ENCODE results near the gene TVP23B.
"Not testable (repeated sequence)": the region's sequence is repeated elsewhere in the genome, so short reads cannot be mapped to it uniquely, and the experiment has no call there.

The TVP23B gene

DNA sequence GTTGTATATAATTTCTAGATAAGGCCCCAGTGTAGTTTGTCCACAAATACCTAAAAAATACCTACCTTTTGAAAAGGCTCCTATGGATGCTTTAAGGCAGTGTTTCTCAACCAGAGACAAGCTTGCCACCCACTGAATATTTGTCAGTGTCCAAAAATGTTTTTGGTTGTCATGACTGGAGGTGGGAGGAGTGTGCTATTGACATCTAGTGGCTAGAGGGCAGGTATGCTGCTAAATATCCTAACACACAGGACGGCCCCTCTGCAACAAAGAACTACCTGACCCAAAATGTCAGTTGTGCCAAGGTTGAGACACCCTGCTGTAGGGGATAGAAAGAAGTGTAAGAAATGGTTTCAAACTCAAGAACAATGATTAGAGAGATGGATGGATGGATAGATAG lies 10.4 kb downstream of the TVP23B start:
- not testable (repeated sequence) for DNase-seq (ENCODE audit: low spot score)

DNA sequence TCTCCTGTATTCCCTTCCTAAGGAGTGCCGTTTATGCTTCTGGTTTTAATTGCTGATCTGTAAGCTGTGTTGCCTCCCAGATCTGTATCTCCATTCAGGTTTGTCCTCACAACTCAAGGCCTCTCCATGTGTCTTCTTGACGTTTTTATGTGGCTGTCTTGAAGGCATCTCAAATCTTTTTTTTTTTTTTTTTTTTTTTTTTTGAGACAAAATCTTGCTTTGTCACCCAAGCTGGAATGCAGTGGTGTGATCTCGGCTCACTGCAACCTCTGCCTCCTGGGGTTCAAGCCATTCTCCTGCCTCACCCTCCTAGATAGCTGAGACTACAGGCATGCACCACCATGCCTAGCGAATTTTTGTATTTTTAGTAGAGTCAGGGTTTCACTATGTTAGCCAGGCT lies 13.9 kb downstream of the TVP23B start:
- not testable (repeated sequence) for DNase-seq (ENCODE audit: low spot score)

DNA sequence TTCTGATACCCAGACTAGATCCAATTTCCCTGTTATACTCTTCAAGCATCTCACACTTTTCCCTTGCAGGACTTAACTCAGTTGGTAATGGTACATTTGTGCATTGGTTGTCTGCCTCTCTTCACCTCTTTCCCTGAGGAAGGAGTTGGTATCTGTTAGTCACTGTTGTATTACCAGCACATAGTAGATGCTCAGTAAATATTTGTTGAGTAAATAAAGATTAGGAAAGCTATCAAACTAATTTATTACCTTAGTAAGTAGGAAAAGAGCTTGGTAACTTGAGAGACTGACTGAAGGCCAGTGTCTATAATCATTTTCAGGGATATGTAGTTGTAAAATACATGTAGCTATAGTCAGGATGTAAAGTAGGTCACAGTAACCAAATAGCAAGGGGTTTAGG lies 15.9 kb downstream of the TVP23B start:
- not testable (repeated sequence) for DNase-seq (ENCODE audit: low spot score)

DNA sequence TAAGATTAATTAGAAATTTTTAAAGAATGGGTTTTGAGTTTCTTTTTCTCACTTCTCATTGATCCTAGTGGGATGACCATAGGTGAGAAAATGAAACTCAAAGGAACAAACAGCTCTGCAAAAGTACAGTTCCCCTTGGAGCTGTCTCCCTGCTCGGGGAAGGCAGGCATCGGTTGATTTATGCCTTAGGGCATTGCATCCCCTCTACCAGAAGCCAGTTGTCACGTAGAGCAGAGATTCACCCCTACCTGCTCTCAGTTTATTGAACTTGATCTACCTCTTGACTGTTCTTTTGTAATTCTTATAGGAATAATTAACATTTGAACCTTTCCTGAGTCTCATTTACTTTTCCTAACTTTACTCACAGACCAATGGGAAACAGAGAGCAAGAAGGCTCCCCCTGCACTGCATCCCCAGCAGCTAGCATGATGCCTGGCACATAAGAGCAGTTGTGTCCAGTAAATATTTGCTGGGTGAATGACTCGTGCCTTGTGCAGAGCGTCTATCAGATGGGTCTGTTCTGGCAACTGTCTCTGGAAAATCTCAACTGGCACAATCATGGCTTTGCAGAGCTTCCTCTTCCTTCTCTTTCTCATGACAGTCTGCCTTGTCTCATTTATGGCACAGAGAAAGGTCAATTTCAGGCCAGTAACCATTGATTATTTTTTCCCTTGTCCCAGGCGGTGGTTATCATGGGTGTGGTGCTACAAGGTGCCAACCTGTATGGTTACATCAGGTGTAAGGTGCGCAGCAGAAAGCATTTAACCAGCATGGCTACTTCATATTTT lies 22.7 kb downstream of the TVP23B start:
- DNase-seq (ENCODE audit: low spot score), result not testable (repeated sequence)

DNA sequence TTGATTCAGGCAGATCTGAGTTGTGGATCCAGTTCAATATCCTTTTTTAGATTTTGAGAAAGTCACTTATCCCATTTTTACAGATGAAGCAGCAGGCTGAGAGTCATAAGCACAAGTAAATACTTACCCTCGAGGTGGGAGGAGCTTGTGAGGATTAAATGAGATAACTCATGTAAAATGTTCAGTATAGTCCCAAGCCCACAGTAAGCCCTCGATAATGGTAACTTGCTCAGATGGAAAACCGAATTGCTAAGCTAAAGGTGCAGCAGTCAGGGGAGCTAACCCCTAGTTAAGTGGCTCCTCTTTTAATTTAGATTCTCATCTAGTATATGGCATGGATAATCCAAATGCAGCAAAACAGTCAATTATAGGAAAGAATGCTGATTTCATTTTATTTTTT lies 34.9 kb downstream of the TVP23B start:
- DNase-seq (ENCODE audit: low spot score), result not testable (repeated sequence)

DNA sequence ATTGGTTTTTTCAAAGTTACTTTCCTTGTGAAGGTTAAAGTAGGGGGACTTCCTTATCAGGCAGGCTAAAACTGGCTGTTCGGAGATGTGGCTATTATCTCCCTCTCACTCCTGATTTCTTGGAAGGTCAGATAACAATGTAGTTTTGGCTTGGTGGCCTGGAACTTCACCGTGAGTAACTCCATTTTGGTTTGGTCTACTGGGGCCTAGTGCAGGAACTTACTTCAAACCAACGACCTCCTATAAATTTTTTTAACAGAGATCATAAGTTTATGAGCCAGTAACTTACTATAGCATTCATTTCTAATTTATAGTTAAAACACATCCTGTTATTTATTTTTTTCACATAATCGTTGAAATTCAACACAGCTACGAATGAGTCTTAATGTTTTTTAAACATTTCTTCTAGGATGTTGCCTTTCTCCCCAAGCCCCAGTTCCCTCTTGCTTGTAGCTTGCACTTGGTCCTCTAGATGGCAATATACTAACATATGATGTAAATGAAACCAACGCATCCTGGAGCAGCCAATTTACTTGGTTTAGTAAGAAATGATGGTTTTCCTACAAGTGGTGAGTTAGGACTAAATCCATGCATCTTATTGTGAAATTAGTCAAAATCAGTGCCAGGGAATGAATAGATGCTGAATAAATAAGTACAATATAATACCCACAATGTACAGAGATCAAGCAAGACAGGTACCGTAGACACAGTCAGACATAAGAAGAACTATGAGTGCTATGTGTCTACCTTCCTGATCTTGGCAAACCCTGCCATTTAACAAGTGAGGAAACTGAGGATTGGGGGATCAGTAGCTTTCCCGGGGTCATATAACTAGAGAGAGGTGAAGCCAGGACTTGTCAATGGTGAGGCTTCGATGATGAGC lies 35.7 kb downstream of the TVP23B start:
- not testable (repeated sequence) for DNase-seq (ENCODE audit: low spot score)

DNA sequence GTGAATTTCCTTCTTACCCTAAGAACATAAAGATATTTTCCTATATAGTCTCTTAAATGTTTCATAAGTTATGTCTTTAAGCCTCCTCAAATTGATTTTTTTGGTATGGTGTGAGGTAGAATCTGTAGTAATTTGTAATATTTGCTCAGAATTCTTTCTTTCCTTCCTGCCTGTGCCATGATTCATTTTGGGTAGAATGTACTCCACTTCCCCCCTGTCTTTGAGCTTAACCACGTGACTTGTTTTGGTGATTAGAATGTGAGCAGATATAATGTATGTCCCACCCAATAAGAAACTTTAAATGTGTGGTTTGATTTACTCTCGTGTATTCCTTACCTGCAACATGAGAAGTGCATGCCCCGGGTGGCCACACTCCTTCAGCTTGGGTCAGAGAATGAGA lies 40.4 kb downstream of the TVP23B start:
- DNase-seq (ENCODE audit: low spot score), result not testable (repeated sequence)

DNA sequence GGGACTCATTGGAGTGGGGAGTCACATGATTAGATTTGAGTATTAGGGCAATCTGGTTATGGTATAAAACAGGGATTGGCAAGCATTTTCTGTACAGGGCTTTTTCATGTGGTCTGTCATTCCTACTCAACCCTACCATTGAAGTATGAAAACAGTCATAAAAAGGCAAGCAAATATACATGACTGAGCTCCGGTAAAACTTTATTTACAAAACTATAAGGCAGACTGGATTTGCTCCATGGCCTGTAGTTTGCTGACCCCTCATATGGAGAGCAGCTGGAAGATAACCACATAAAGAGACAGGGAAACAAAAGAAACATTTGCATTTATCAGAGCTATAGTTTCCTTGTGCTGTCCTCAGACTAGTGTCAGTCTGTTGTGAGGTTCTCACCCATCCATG lies 46.6 kb downstream of the TVP23B start:
- DNase-seq (ENCODE audit: low spot score), result not testable (repeated sequence)

DNA sequence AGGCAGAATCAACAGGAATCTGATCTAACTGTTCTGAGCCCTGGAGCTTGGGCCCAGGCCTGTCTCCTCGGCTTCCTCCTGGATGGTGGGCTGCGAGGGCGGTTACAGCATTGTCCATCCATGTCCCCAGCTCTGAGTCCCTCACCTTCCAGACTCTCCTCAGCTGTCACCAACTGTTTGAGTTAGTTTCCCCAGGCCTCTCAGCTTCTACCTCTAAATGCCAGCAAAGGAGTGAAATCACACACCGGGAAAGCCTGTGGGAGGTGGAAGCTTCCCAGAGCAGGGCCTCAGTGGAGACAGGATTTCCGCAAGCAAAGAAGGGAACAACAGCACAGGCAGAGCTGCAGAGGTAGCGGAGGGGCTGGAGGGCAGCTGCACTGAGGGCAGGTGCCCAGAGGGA lies 67.5 kb downstream of the TVP23B start:
- DNase-seq (ENCODE audit: low spot score), result no peak

DNA sequence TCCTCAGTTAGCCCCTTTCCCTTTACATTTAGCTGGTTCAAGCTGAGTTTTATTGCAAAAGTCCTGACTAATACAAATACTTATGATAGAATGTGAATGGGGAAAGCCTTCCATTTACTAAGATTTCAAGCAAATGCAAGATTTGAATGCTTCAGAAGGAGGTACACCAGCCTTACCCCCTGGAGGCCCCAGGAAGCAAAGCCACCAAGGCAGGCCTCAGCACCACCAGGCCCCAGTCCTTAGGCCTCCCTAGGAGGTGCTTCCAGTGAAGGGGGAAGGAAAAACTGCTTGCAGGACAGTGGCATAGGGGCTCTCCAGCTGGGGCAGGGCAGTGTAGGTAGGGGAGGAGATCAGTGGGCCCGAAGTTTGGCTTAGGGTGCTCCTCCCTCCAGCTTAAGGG lies 69.7 kb downstream of the TVP23B start:
- DNase-seq (ENCODE audit: low spot score), result no peak

DNA sequence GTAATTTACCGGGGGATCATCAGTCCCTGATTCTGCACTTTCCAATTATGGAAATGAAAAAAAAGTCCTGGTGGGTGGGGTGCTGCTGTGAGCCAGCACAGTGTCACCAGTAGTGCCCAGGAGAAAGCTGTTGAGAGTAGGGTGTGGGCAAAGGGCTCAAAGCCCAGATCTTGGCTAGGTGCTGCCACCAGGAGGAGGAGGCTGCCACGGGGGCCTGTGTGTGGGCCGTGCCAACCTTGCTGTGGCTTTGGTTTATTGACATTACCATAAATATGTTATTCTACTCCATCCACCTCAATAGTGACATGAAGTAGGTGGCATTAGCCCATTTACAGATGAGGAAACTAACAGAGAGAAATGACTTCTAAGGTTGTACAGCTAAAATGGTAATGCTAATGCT lies 70.2 kb downstream of the TVP23B start:
- DNase-seq (ENCODE audit: low spot score), result no peak

DNA sequence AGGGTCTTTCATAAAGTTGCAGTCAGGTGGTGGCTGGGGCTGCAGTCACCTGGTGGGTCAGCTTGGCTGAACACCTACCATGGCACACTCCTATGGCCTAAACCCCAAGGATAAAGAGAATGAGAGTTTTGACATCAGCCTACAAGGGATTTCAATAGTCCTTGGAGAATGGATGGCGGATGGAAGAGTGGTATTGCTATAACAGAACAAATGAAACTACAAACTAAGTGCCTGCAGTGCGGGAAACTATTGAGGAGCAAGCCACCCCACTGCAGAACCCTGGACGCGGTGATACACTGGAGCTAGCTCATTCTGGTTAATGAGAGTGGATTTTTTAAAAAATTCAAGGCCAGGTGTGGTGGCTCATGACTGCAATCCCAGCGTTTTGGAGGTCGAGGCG lies 74.0 kb downstream of the TVP23B start:
- no peak for DNase-seq (ENCODE audit: low spot score)

DNA sequence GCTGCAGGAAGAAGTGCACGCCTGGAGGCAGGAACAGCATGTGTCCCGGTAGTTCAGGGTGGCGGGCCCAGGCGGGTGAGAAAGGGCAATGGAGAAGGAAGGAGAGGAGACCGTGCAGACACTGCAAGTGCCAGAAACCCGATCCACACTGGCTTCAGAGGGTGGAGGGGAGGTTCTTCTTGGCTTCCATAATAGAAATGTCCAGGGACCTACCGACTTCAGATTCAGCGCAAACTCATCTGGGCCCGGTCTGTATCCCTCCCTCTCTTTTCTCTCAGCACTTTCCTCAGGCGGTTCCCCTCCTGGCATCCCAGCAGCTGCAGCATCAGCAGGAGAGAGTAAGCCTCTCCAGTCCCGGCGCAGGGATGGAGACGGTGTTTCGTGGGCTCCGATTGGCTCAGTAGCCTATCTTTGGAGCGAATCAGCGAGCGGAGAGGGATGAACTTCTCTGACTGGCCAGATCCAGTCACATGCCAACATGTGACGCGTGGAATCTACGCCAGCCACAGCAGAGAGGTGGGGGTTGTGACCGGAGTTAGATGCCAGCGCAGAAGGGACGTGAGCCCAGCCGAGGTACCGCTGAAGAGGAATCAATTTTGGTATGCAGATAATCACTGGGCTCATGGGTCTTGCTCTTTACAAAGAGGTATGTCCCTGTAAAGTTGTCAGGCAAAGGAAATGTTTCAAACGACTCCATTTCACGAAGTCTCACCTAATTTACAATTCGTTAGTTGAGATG lies 75.0 kb downstream of the TVP23B start:
- DNase-seq (ENCODE audit: low spot score), result peak; percentile 81
